T-helper 1 cell (primary cell): ENCODE results near the gene CACNB2.
"Not testable (repeated sequence)": the region's sequence is repeated elsewhere in the genome, so short reads cannot be mapped to it uniquely, and the experiment has no call there.

ENCODE experiments used
- DNase-seq, 5 donors: peaks; one replicate each; pipeline ENCODE4 v3.0.0-alpha.2; 2012 to 2020

The CACNB2 gene

GRCh38 chr10:18145652-18146051, 5.4 kb downstream of the CACNB2 start:
- DNase-seq = no peak

GRCh38 chr10:18149196-18149800, 9.1 kb downstream of the CACNB2 start:
- no peak for DNase-seq

- no peak for DNase-seq
These were observed 11.2 kb downstream of the CACNB2 start for GRCh38 chr10:18151356-18151890.

- DNase-seq = not testable (repeated sequence)
These were observed 13.2 kb downstream of the CACNB2 start for GRCh38 chr10:18153381-18153780.

- DNase-seq = no peak
These were observed 15.1 kb downstream of the CACNB2 start for GRCh38 chr10:18155321-18155720.

GRCh38 chr10:18156797-18157196, 16.6 kb downstream of the CACNB2 start:
- not testable (repeated sequence) for DNase-seq

- DNase-seq = no peak
These were observed 17.7 kb downstream of the CACNB2 start for GRCh38 chr10:18157881-18158280.

- DNase-seq = no peak
These were observed 18.6 kb downstream of the CACNB2 start for GRCh38 chr10:18158773-18159265.

- no peak for DNase-seq
These were observed 19.3 kb downstream of the CACNB2 start for GRCh38 chr10:18159557-18159956.

- DNase-seq = no peak
These were observed 21.9 kb downstream of the CACNB2 start for GRCh38 chr10:18162021-18162627.

GRCh38 chr10:18164093-18164492, 23.9 kb downstream of the CACNB2 start:
- no peak for DNase-seq

- no peak for DNase-seq
These were observed 24.6 kb downstream of the CACNB2 start for GRCh38 chr10:18164748-18165361.

- DNase-seq = no peak
These were observed 38.7 kb downstream of the CACNB2 start for GRCh38 chr10:18178854-18179483.

GRCh38 chr10:18179891-18180290, 39.7 kb downstream of the CACNB2 start:
- no peak for DNase-seq

GRCh38 chr10:18181382-18181781, 41.2 kb downstream of the CACNB2 start:
- DNase-seq = not testable (repeated sequence)

- DNase-seq = no peak
These were observed 45.4 kb downstream of the CACNB2 start for GRCh38 chr10:18185621-18186020.

GRCh38 chr10:18190840-18191239, 50.6 kb downstream of the CACNB2 start:
- no peak for DNase-seq

GRCh38 chr10:18194634-18195033, 54.4 kb downstream of the CACNB2 start:
- DNase-seq = no peak

- no peak for DNase-seq
These were observed 55.0 kb downstream of the CACNB2 start for GRCh38 chr10:18195060-18195799.

GRCh38 chr10:18196806-18197550, 56.8 kb downstream of the CACNB2 start:
- no peak for DNase-seq

- no peak for DNase-seq
These were observed 57.5 kb downstream of the CACNB2 start for GRCh38 chr10:18197706-18198105.

- no peak for DNase-seq
These were observed 61.7 kb downstream of the CACNB2 start for GRCh38 chr10:18201877-18202276.
